GM23338 (cell line): ENCODE data around the gene LILRB5.
"Not testable (repeated sequence)": the region's sequence is repeated elsewhere in the genome, so short reads cannot be mapped to it uniquely, and the experiment has no call there.

Experiments
- CREB1 ChIP-seq: fragments of 250-450 bp; sonication (Bioruptor Pico); IDR thresholded peaks from 2 replicates; pipeline ENCODE4 v1.5.0; 2020; ENCODE audit warnings: low read depth, mild to moderate bottlenecking, moderate library complexity
- CTCF ChIP-seq, 2 experiments: fragments of 200-600 bp in 1 of 2; sonication (generic) in 1 of 2; conservative IDR thresholded peaks; 2 replicates each; pipeline versions ENCODE4 v1.5.1 to v1.6.1; 2016 to 2017; ENCODE audit warnings: antibody characterized with exemption in 2 of 2, low read depth in 2 of 2, mild to moderate bottlenecking in 2 of 2, moderate library complexity in 1 of 2
- ETS1 ChIP-seq: IDR thresholded peaks from 2 replicates; pipeline ENCODE4 v1.6.1; 2016; ENCODE audit warnings: antibody characterized with exemption
- EZH2 ChIP-seq: fragments of 200-600 bp; sonication (generic); IDR thresholded peaks from one replicate; pipeline ENCODE4 v1.8.0; 2017; ENCODE audit warnings: antibody characterized with exemption, mild to moderate bottlenecking, low read depth; ENCODE audit not compliant: unreplicated experiment
- EZH2phosphoT487 ChIP-seq: fragments of 200-600 bp; sonication (generic); IDR thresholded peaks from one replicate; pipeline ENCODE4 v1.8.1; 2018; ENCODE audit warnings: antibody characterized with exemption; ENCODE audit not compliant: unreplicated experiment
- JUNB ChIP-seq: IDR thresholded peaks from one replicate; pipeline ENCODE4 v1.6.1; 2016; ENCODE audit warnings: antibody characterized with exemption; ENCODE audit not compliant: unreplicated experiment
- POLR2AphosphoS5 ChIP-seq: IDR thresholded peaks from 2 replicates; pipeline ENCODE4 v1.6.1; 2016; ENCODE audit warnings: antibody characterized with exemption, low read depth
- REST ChIP-seq: IDR thresholded peaks from one replicate; pipeline ENCODE4 v1.6.1; 2018; ENCODE audit warnings: antibody characterized with exemption; ENCODE audit not compliant: unreplicated experiment
- ZNF331 ChIP-seq: fragments of 250-450 bp; sonication (Bioruptor Pico); IDR thresholded peaks from 2 replicates; pipeline ENCODE4 v1.5.0; 2020; ENCODE audit warnings: low read depth, mild to moderate bottlenecking, moderate library complexity
- ZNF462 ChIP-seq: fragments of 250-450 bp; sonication (Bioruptor Pico); IDR thresholded peaks from 2 replicates; pipeline ENCODE4 v1.5.0; 2020; ENCODE audit warnings: mild to moderate bottlenecking, moderate library complexity

- TF ChIP-seq CTCF (conservative IDR thresholded peaks at IDR 0.05; ENCODE audit: low read depth in 2 of 2); EZH2; REST; POLR2AphosphoS5; JUNB; EZH2phosphoT487; CREB1 (CRISPR knock-in tag); ZNF462 (CRISPR knock-in tag); ETS1; ZNF331: not testable (repeated sequence)
Observed at GRCh38 chr19:54207193-54207592, 49.9 kb downstream of the LILRB5 start.
